LoVo (cell line): ENCODE results near the gene CYP2B6.
"Not testable (repeated sequence)": the region's sequence is repeated elsewhere in the genome, so short reads cannot be mapped to it uniquely, and the experiment has no call there.

ENCODE experiments used
- DNase-seq: peaks from one replicate; pipeline ENCODE4 v3.0.0-alpha.2; 2016; ENCODE audit warnings: low spot score

The CYP2B6 gene

DNA sequence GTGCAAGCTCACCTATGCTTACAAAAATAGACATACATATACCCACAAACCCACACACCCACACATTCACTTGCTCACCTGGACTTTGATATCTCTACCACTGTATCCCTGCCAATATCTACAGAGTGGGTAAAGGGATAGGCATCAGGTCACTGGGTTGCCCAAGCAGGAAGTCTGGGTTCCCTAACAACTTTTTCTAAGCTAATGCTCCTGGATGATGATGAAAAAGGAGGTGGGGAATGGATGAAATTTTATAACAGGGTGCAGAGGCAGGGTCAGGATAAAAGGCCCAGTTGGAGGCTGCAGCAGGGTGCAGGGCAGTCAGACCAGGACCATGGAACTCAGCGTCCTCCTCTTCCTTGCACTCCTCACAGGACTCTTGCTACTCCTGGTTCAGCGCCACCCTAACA is at the start of gene CYP2B6:
Gene CYP2B6, plus strand, starts transcription at position 311 of the 410 bp plus-strand sequence. Its CDS starts 24 bp downstream, at position 335.
- DNase-seq, result no peak

DNA sequence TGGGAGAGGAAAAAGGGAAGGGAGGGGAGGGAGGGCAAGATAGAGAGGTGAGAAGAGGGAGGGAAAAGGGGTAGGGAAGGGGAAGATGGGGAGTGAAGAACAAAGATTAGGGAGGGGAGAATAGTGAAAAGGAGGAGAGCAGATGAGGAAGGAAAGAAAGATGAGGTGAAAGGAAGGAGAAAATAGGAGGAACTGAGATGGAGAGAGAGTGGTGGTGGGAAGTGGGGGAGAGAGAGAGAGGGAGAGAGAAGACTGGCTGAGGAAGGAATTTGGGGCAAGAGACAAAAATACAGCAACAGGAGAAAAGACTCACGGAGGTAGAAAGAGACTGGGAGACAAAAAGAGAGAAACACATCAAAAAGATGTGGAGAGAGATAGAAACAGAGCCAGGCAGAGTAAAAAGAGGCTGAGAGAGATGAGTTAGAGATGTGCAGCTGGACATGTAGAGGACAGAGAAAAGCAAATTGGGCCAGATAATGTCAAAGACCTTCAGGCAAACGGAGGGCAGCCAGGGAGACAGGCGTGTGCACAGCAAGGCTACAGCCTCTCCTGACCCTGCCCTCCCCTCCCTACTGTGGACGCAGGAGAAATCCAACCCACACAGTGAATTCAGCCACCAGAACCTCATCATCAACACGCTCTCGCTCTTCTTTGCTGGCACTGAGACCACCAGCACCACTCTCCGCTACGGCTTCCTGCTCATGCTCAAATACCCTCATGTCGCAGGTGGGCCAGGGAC is 49.4 kb upstream of the CYP2B6 start:
- no peak for DNase-seq

DNA sequence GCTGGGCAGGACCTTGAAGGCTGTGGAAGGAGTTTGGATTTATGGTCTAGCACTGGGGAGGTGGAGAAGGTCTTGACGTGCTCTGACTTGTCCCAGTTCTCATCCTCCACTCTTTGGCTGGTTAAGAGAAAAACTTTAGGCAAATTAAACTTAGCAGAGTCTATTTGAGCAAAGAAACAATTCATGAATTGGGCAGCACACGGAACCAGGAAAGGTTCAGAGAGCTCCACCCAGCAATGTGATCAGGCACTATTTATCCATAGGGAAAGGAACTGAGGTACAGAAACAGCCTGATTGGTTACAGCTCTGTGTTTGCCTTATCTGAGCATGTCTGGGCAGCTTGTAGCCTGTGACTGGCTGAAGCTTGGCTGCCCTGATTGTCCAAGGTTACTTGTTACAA is 45.4 kb upstream of the CYP2B6 start:
- DNase-seq, result no peak

DNA sequence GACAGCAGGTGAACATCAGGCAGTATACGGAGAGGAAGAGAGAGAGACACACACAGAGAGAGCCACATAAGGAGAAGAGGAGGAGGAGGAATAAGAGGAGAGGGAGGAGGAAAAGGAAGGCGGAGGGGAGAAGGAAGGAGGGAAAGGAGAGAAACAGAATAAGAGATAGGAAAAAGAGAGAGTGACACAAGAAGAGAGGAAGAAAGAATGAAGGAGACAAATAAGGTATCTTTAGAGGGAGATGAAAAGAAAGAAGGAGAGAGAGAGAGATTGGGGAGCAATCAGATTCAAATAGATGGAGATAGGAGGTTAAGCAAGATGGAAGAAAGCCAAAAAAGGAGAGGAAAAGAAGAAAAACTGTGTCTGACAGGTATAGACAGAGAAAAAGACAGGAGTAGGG is 44.0 kb upstream of the CYP2B6 start:
- no peak for DNase-seq

DNA sequence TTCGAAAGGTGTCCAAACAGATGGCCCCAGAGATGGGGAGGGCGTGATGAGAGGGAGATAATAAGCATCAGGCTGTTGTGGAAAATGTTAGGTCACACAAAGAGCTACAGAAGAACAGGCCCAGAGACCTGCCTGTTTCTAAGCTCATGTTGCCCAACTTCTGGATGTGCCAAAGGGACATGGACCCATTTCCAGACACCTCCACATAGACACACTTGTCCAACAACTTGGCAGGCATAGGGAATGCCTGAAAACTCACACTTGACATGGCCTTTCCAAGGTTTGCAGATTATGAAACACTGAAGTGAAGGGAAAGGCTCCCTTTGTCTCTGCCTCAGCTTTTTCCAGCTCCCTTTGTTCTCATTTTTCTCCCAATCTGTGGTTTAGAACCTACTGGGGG is 43.5 kb upstream of the CYP2B6 start:
- DNase-seq, result no peak

DNA sequence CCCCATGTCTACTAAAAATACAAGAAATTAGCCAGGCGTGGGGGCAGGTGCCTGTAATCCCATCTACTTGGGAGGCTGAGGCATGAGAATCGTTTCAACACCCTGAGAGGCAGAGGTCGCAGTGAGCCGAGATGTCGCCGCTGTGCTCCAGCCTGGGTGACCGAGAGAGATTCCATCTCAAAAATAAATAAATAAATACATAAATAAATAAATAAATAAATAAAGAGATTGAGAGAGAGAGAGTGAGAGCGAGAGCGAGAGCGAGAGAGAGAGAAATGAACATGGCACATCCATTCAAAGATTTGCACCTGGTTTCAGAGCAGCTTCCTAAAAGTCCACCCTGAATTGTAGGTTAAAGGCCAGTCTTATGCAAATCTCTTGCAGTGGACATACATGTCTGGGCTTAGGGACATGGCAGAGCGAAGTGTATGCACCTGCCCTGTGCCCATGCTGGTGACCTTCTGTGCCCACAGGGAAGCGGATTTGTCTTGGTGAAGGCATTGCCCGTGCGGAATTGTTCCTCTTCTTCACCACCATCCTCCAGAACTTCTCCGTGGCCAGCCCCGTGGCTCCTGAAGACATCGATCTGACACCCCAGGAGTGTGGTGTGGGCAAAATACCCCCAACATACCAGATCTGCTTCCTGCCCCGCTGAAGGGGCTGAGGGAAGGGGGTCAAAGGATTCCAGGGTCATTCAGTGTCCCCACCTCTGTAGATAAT is 42.3 kb upstream of the CYP2B6 start:
- DNase-seq, result no peak

DNA sequence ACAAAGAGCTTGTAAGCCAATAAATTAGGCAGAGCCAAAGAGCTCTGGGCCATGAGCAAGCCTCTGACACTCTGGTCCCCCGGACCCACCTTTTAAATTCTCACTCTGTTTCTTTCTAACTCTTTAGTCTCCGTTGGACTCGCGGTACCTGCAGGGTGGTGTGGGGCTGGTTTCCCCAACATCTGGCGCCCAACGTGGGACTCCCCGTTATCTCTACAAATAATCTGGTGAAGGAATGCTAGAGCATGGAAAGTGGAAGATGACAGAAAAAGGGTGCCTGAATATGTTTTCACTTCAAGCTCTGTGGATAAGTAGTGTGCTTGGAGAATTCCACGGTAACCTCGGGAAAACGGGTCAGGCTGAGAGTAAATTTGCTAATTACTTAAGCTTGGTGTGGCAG is 36.5 kb upstream of the CYP2B6 start:
- no peak for DNase-seq

DNA sequence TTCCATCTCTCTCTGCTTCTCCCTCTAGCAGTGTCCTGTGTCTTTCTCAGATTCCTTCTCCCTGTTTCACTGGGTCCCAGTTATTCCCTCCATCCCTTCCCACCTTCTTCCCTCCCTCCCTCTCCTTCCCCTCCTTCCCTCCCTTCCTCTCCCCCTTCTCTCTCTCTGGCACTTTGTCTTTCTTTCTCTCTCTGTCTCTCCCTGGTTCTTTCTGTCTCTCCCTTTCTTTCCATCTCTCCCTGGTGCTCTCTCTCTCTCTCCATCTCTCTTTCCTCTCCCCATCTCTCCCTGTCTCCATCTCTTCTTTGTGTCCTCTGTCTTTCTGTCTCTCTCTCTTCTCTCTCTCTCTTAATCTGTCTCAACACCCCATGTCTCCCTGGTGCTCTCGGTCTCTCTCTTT is 31.7 kb upstream of the CYP2B6 start:
- no peak for DNase-seq

DNA sequence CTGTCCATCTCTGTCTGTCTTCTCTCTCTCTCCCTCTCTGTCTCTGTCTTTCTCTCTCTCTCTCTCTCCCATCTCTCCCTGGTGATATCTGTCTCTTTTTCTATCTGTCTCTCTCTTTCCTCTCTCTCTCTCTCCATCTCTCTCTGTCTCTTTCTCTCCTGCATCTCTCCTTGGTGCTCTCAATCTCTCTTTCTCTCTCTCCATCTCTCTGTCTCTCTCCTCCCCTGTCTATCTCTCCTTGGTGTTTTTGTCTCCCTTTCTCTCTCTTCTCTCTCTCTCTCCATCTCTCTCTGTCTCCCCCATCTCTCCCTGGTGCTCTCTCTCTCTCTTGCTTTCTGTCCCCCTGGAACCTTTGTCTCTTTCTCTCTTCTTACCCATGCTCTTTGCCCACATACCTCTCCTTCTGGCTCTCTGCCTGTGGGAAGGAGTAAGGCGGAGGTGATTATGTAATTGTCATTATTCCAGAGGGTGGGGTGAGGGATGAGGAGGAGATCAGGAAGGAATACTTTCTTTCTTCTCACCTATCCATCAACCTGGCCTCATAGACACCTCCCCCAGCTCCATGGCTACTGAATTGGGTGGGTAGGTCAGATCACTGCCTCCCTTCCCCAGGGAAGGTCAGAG is 30.9 kb upstream of the CYP2B6 start:
- no peak for DNase-seq

DNA sequence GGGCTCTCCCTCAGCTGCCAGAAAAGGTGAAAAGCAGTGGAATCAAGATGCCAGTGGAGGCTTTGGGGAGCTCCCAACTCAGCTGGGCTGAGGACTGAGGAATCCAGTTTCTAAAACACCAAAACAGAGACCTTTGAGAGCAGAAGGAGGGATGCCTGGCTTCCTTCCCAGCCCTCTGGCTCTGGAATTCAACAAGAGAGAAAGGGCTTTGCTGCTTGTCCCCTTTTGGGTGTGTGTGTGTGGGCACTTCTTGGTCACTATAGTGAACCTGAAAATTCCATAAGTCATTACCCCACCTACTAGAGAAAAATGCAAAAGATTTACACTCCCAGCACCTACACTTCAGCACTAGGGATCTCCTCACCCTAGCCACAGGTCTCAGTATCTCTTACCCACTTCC is 30.3 kb upstream of the CYP2B6 start:
- no peak for DNase-seq

DNA sequence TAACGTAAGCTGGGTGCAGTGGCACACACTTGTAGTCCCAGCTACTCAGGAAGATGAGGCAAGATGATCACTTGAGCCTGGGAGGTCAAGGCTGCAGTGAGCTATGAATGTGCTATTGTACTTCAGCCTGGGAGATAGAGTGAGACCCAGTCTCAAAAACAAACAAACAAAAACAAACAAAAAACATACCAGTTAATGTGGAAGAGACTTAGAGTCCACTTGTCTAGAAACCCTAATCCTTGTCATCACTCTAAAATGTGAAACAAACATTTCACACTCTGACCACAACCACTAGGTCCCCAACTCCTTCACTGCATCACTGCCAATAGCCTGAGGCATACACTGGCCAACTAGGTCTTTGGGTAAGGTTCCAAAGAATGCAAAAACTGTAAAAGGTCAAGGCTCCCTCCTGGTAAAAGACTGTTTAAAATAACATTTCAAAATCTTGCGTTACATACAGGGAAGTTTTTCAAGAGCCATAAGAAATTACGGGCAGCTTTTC is 28.6 kb upstream of the CYP2B6 start:
- peak; percentile 46 for DNase-seq

DNA sequence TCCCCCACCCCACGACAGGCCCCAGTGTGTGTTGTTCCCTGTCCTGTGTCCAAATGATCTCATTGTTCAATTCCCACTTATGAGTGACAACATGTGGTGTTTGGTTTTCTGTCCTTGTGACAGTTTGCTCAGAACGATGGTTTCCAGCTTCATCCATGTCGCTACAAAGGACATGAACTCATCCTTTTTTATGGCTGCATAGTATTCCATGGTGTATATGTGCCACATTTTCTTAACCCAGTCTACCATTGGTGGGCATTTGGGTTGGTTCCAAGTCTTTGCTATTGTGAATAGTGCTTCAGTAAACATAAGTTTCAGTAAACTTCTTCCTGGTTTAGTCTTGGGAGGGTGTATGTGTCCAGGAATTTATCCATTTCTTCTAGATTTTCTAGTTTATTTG is 26.7 kb upstream of the CYP2B6 start:
- not testable (repeated sequence) for DNase-seq

DNA sequence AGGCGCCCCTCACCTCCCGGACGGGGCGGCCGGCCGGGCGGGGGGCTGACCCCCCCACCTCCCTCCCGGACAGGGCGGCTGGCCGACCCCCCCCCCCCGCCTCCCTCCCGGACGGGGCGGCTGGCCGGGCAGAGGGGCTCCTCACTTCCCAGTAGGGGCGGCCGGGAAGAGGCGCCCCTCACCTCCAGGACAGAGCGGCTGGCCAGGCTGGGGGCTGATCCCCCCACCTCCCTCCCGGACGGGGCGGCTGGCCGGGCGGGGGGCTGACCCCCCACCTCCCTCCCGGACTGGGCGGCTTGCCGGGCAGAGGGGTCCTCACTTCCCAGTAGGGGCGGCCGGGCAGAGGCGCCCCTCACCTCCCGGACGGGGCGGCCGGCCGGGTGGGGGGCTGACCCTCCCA is 25.7 kb upstream of the CYP2B6 start:
- DNase-seq, result not testable (repeated sequence)

DNA sequence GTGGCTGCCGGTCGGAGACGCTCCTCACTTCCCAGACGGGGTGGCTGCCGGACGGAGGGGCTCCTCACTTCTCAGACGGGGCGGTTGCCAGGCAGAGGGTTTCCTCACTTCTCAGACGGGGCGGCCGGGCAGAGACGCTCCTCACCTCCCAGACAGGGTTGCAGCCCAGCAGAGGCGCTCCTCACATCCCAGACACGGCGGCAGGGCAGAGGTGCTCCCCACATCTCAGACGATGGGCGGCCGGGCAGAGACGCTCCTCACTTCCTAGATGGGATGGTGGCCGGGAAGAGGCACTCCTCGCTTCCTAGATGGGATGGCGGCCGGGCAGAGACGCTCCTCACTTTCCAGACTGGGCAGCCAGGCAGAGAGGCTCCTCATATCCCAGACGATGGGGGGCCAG is 24.5 kb upstream of the CYP2B6 start:
- not testable (repeated sequence) for DNase-seq

DNA sequence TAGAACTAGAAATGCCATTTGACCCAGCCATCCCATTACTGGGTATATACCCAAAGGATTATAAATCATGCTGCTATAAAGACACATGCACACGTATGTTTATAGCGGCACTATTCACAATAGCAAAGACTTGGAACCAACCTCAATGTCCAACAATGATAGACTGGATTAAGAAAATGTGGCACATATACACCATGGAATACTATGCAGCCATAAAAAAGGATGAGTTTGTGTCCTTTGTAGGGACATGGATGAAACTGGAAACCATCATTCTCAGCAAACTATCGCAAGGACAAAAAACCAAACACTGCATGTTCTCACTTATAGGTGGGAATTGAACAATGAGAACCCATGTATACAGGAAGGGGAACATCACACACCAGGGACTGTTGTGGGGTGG is 23.0 kb upstream of the CYP2B6 start:
- not testable (repeated sequence) for DNase-seq

DNA sequence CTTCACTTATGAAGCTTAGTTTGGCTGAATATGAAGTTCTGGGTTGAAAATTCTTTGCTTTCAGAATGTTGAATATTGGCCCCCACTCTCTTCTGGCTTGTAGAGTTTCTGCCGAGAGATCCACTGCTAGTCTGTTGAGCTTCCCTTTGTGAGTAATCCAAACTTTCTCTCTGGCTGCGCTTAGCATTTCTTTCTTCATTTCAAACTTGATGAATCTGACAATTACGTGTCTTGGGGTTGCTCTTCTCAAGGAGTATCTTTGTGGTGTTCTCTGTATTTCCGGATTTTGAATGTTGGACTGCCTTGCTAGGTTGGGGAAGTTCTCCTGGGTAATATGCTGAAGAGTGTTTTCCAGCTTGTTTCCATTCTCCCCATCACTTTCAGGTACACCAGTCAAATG is 21.4 kb upstream of the CYP2B6 start:
- not testable (repeated sequence) for DNase-seq

DNA sequence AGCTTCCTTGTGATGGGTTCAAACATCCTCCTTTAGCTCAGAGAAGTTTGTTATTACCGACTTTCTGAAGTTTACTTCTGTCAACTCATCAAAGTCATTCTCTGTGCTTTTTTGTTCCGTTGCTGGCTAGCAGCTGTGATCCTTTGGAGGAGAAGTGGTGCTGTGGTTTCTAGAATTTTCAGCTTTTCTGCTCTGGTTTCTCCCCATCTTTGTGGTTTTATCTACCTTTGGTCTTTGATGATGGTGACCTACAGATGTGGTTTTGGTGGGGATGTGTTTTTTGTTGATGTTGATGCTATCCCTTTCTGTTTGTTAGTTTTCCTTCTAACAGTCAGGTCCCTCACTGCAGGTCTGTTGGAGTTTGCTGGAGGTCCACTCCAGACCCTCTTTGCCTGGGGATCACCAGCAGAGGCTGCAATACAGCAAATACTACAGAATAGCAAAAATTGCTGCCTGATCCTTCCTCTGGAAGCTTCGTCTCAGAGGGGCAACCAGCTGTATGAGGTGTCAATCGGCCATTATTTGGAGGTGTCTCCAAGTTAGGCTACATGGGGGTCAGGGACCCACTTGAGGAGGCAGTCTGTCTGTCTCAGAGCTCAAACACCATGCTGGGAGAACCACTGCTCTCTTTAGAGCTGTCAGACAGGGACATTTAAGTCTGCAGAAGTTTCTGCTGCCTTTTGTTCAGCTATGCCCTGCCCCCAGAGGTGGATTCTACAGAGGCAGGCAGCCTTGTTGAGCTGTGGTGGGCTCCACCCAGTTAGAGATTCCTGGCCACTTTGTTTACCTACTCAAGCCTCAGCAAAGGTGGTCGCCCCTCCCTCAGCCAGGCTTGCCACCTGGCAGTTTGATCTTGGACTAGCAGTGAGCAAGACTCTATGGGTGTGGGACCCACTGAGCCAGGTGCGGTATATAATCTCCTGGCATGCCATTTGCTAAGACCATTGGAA is 20.4 kb upstream of the CYP2B6 start:
- not testable (repeated sequence) for DNase-seq

DNA sequence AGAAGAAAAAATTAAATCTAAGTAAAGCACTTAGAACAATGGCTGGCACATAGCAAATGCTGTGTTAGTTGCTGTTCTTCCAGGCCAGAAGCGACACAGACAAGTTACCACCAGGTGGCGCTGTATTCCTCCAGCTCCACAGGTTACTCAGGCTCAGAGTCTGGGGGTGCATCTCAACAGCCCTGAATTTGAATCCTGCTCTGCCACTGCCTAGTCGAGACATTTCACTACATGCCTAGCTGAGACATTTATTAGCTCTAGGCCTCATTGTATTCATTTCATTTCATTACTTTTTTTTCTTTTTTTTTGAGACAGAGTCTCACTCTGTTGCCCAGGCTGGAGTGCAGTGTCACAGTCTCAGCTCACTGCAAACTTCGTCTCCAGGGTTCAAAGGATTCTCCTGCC is 16.4 kb upstream of the CYP2B6 start:
- DNase-seq, result peak; percentile 76

DNA sequence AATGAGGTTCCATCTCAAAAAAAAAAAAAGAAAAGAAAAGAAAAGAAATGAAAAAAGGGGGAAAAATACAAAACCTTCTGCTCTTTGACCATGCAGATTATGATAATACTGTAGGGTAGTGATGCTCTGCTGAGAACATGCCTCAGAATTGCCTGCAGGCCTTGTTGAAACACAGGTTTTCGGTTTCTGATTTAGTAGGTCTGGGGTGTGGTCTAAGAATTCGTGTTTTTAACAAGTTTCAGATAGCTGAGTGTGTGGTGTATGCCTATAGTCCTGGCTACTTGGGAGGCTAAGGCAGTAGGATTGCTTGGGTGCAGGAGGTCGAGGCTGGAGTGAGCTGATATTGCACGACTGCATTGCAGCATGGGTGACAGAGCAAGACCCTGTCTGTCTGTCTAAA is 14.9 kb upstream of the CYP2B6 start:
- DNase-seq, result no peak

DNA sequence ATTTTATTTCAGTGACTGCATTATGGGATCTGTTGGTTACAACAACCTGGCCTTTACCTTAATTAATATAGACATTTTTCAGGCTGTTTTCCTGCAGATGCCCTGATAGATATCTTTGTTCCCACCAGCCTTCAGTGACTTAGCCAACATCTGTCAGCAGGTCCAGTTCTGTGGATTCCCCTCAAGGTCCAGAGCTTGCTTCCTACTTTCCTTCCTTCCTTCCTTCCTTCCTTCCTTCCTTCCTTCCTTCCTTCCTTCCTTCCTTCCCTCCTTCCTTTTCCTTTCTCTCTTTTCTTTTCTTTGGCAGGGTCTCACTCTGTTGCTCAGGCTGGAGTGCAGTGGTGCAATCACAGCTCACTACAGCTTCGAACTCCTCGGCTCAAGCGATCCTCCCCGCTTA is 14.4 kb upstream of the CYP2B6 start:
- DNase-seq, result no peak

DNA sequence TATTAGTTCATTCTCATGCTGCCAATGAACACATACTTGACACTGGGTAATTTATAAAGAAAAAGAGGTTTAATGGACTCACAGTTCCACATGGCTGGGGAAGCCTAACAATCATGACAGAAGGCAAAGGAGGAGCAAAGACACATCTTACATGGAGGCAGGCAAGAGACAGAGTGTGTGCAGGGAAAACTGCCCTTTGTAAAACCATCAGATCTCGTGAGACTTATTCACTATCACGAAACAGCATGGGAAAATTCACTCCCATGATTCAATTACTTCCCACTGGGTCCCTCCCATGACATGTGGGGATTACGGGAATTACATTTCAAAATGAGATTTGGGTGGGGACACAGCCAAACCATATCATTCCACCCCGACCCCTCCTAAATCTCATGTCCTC is 11.3 kb upstream of the CYP2B6 start:
- not testable (repeated sequence) for DNase-seq
